ENCODE measurements around the gene TBC1D5.

Gene TBC1D5

GRCh38 chr3:17443142-17443541 lies 299.3 kb downstream of the TBC1D5 start:
- Mint-ChIP-seq H3K4me3 (no peak overlapping the region), H3K36me3 (ENCODE audit: low read depth) (peaks cover 10% of the 10 kb centered on the region)
- no peak for TF ChIP-seq CTCF (IDR thresholded peaks at IDR 0.05)

GRCh38 chr3:17442332-17443049 lies 299.9 kb downstream of the TBC1D5 start:
- Mint-ChIP-seq H3K4me1 (no peaks in the 10 kb centered on the region), H3K9me3 (no peaks in the 10 kb centered on the region), H3K36me3 (ENCODE audit: low read depth) (peaks cover 10% of the 10 kb centered on the region), H3K27ac (peak overlapping the region; percentile 68), H3K27me3 (ENCODE audit: low read depth, poor library complexity) (peaks cover 3% of the 10 kb centered on the region), H3K4me3 (no peak overlapping the region)
- no peak for DNase-seq
- TF ChIP-seq CTCF (IDR thresholded peaks at IDR 0.05) = no peak

More at GRCh38 chr3:17443142-17443541, 299.3 kb downstream of the TBC1D5 start:
- Mint-ChIP-seq H3K9me3 (no peaks in the 10 kb centered on the region), H3K27me3 (ENCODE audit: low read depth, poor library complexity) (peaks cover 3% of the 10 kb centered on the region), H3K27ac (peak overlapping the region; percentile 13), H3K4me1 (no peaks in the 10 kb centered on the region)
- DNase-seq = no peak

GRCh38 chr3:17433876-17434275 lies 308.6 kb downstream of the TBC1D5 start:
- no peak for TF ChIP-seq CTCF (IDR thresholded peaks at IDR 0.05)
- H3K27me3 Mint-ChIP-seq (ENCODE audit: low read depth, poor library complexity) = no peaks in the 10 kb centered on the region
- DNase-seq = no peak
- H3K4me3 Mint-ChIP-seq = no peak overlapping the region
- H3K9me3 Mint-ChIP-seq = no peaks in the 10 kb centered on the region
- no peak overlapping the region for H3K27ac Mint-ChIP-seq
- no peaks in the 10 kb centered on the region for H3K36me3 Mint-ChIP-seq (ENCODE audit: low read depth)
- H3K4me1 Mint-ChIP-seq = no peaks in the 10 kb centered on the region

- H3K27ac Mint-ChIP-seq = no peak overlapping the region
- no peak for TF ChIP-seq CTCF (IDR thresholded peaks at IDR 0.05)
- no peaks in the 10 kb centered on the region for H3K9me3 Mint-ChIP-seq
- H3K36me3 Mint-ChIP-seq (ENCODE audit: low read depth) = no peaks in the 10 kb centered on the region
- no peaks in the 10 kb centered on the region for H3K4me1 Mint-ChIP-seq
- H3K4me3 Mint-ChIP-seq = no peak overlapping the region
- no peaks in the 10 kb centered on the region for H3K27me3 Mint-ChIP-seq (ENCODE audit: low read depth, poor library complexity)
- no peak for DNase-seq
Observed at GRCh38 chr3:17432236-17432635, 310.2 kb downstream of the TBC1D5 start.

- Mint-ChIP-seq H3K9me3 (no peaks in the 10 kb centered on the region), H3K27ac (no peak overlapping the region), H3K27me3 (ENCODE audit: low read depth, poor library complexity) (no peaks in the 10 kb centered on the region), H3K4me1 (no peaks in the 10 kb centered on the region), H3K4me3 (no peak overlapping the region), H3K36me3 (ENCODE audit: low read depth) (no peaks in the 10 kb centered on the region)
- TF ChIP-seq CTCF (IDR thresholded peaks at IDR 0.05) = no peak
- DNase-seq = no peak
Observed at GRCh38 chr3:17431484-17432045, 310.9 kb downstream of the TBC1D5 start.

- no peak for DNase-seq
- H3K27ac Mint-ChIP-seq = no peak overlapping the region
- H3K27me3 Mint-ChIP-seq (ENCODE audit: low read depth, poor library complexity) = no peaks in the 10 kb centered on the region
- H3K9me3 Mint-ChIP-seq = no peaks in the 10 kb centered on the region
- TF ChIP-seq CTCF (IDR thresholded peaks at IDR 0.05) = no peak
- no peaks in the 10 kb centered on the region for H3K36me3 Mint-ChIP-seq (ENCODE audit: low read depth)
- H3K4me1 Mint-ChIP-seq = no peaks in the 10 kb centered on the region
- H3K4me3 Mint-ChIP-seq = no peak overlapping the region
Observed at GRCh38 chr3:17431004-17431403, 311.4 kb downstream of the TBC1D5 start.

Data from nephron progenitor cell (in vitro differentiated cells).